Nephron progenitor cell (in vitro differentiated cells): ENCODE measurements around the gene CDC42SE1.

Experiments
- DNase-seq: peaks from one replicate; pipeline ENCODE4 v3.0.0; 2021
- H3K27ac Mint-ChIP-seq: 2 replicates; pipeline ENCODE4 v1.8.0; 2021; ENCODE audit warnings: mild to moderate bottlenecking, moderate library complexity, mixed read lengths
- H3K27me3 Mint-ChIP-seq: 2 replicates; pipeline ENCODE4 v1.8.0; 2021; ENCODE audit warnings: mild to moderate bottlenecking, low read depth, mixed read lengths; ENCODE audit not compliant: poor library complexity
- H3K36me3 Mint-ChIP-seq: 2 replicates; pipeline ENCODE4 v1.8.0; 2021; ENCODE audit warnings: low read depth, mixed read lengths
- H3K4me1 Mint-ChIP-seq: 2 replicates; pipeline ENCODE4 v1.8.0; 2021; ENCODE audit warnings: mixed read lengths
- H3K4me3 Mint-ChIP-seq: 2 replicates; pipeline ENCODE4 v1.8.0; 2021; ENCODE audit warnings: mild to moderate bottlenecking, moderate library complexity, mixed read lengths
- H3K9me3 Mint-ChIP-seq: 2 replicates; pipeline ENCODE4 v1.8.0; 2021; ENCODE audit warnings: mild to moderate bottlenecking, moderate library complexity, mixed read lengths
- CTCF ChIP-seq: fragments of 200-600 bp; sonication (generic); IDR thresholded peaks from 2 replicates; pipeline ENCODE4 v1.5.0; 2021; ENCODE audit warnings: antibody characterized with exemption

Gene CDC42SE1

GRCh38 chr1:151026460-151026859, 33.0 kb downstream of the CDC42SE1 start:
- Mint-ChIP-seq H3K4me1 (no peaks in the 10 kb centered on the region), H3K36me3 (peaks cover 67% of the 10 kb centered on the region), H3K4me3 (no peak overlapping the region), H3K27ac (no peak overlapping the region), H3K27me3 (no peaks in the 10 kb centered on the region), H3K9me3 (no peaks in the 10 kb centered on the region)
- DNase-seq, result no peak
- no peak for TF ChIP-seq CTCF

- Mint-ChIP-seq H3K27me3 (no peaks in the 10 kb centered on the region), H3K9me3 (no peaks in the 10 kb centered on the region), H3K27ac (no peak overlapping the region), H3K36me3 (peaks cover 65% of the 10 kb centered on the region), H3K4me1 (no peaks in the 10 kb centered on the region), H3K4me3 (no peak overlapping the region)
- peak; percentile 79 for DNase-seq
- peak; percentile 59 for TF ChIP-seq CTCF
Observed at GRCh38 chr1:151024540-151025146, 34.8 kb downstream of the CDC42SE1 start.

GRCh38 chr1:151013518-151013917, 45.9 kb downstream of the CDC42SE1 start:
- Mint-ChIP-seq H3K9me3 (no peaks in the 10 kb centered on the region), H3K4me3 (no peak overlapping the region), H3K27me3 (peaks cover 6% of the 10 kb centered on the region), H3K27ac (peak overlapping the region; percentile 91), H3K4me1 (peaks cover 42% of the 10 kb centered on the region), H3K36me3 (peaks cover 8% of the 10 kb centered on the region)
- TF ChIP-seq CTCF, result no peak
- no peak for DNase-seq

- Mint-ChIP-seq H3K36me3 (peaks cover 2% of the 10 kb centered on the region), H3K9me3 (no peaks in the 10 kb centered on the region), H3K27ac (peak overlapping the region; percentile 91), H3K4me1 (peaks cover 48% of the 10 kb centered on the region), H3K27me3 (peaks cover 6% of the 10 kb centered on the region), H3K4me3 (no peak overlapping the region)
- DNase-seq, result no peak
- TF ChIP-seq CTCF, result no peak
Observed at GRCh38 chr1:151012684-151013471, 46.5 kb downstream of the CDC42SE1 start.

GRCh38 chr1:151011154-151011850, 48.1 kb downstream of the CDC42SE1 start:
- no peak overlapping the region for H3K4me3 Mint-ChIP-seq
- H3K4me1 Mint-ChIP-seq, result peaks cover 64% of the 10 kb centered on the region
- H3K27ac Mint-ChIP-seq, result no peak overlapping the region
- TF ChIP-seq CTCF, result no peak
- no peak for DNase-seq
- H3K27me3 Mint-ChIP-seq, result peaks cover 6% of the 10 kb centered on the region
- no peaks in the 10 kb centered on the region for H3K36me3 Mint-ChIP-seq
- no peaks in the 10 kb centered on the region for H3K9me3 Mint-ChIP-seq
